C4-2B (cell line): ENCODE measurements around the gene IGSF22.

Experiments used
- H3K27ac ChIP-seq: fragments of 450-650 bp; 2 replicates; pipeline ENCODE4 v1.5.1; 2017
- CTCF ChIP-seq: fragments of 450-650 bp; conservative IDR thresholded peaks from 2 replicates; pipeline ENCODE4 v1.5.1; 2017; ENCODE audit warnings: mild to moderate bottlenecking
- ZFX ChIP-seq: fragments of 450-650 bp; IDR thresholded peaks from 2 replicates; pipeline ENCODE4 v1.6.1; 2017

Gene IGSF22

GRCh38 chr11:18733202-18733601 lies 7.2 kb upstream of the IGSF22 start:
- TF ChIP-seq CTCF (no peak), ZFX (no peak)
- H3K27ac ChIP-seq: no peak overlapping the region

- TF ChIP-seq ZFX: no peak
- peak; percentile 98 for TF ChIP-seq CTCF
- H3K27ac ChIP-seq: no peak overlapping the region
Measured at GRCh38 chr11:18731949-18732821, 6.2 kb upstream of the IGSF22 start.

GRCh38 chr11:18731441-18731840 lies 5.5 kb upstream of the IGSF22 start:
- H3K27ac ChIP-seq: no peak overlapping the region
- TF ChIP-seq ZFX (no peak), CTCF (no peak)

GRCh38 chr11:18730020-18730419 lies 4.0 kb upstream of the IGSF22 start:
- no peak for TF ChIP-seq ZFX
- no peak for TF ChIP-seq CTCF
- H3K27ac ChIP-seq: no peak overlapping the region

GRCh38 chr11:18729426-18729825 lies 3.4 kb upstream of the IGSF22 start:
- TF ChIP-seq CTCF (no peak), ZFX (no peak)

GRCh38 chr11:18728658-18729057 lies 2.7 kb upstream of the IGSF22 start:
- H3K27ac ChIP-seq: no peak overlapping the region
- no peak for TF ChIP-seq CTCF

More at GRCh38 chr11:18729426-18729825, 3.4 kb upstream of the IGSF22 start:
- no peak overlapping the region for H3K27ac ChIP-seq

- TF ChIP-seq CTCF (peak; percentile 90), ZFX (no peak)
- no peak overlapping the region for H3K27ac ChIP-seq
Measured at GRCh38 chr11:18727479-18728236, 1.7 kb upstream of the IGSF22 start.
